Thyroid gland (tissue), 4 donors: ENCODE results near the gene IFNK.

Experiments used
- POLR2A ChIP-seq, 2 donors: fragments of 450-650 bp; IDR thresholded peaks; one replicate each; pipeline ENCODE4 v1.6.1; 2017; ENCODE audit warnings: antibody characterized with exemption in 2 of 2, mild to moderate bottlenecking in 2 of 2, moderate library complexity in 1 of 2
- TF ChIP-seq, protein P1 (sequence below), 6 experiments: fragments of 200-600 bp in 3 of 6; fragments of 450-650 bp in 3 of 6; sonication (generic) in 3 of 6; IDR thresholded peaks; one replicate each; pipeline ENCODE4 v1.5.1; 2016 to 2019; ENCODE audit warnings: antibody characterized with exemption in 6 of 6, mild to moderate bottlenecking in 2 of 6, inconsistent platforms in 1 of 6, moderate library complexity in 1 of 6

DNA sequence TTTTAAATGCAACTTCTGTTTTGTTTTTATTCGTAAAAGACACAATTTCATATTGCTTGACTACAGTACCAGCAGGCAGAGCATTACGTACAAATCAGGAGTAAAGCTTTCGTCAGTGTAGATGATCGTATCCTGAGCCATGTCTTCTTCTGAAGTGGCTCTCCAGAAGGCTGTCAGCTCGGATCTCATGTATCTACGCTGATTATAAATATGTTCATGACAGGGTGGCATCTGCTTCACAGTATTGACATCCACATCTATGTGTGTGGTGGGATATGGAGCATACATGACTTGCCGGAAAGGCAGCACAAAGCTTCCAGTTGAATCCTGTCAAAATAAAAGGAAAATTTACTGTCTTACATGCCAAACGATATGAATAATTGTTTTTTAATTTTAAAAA, 32.4 kb downstream of the IFNK start:
- TF ChIP-seq, protein P1, sequence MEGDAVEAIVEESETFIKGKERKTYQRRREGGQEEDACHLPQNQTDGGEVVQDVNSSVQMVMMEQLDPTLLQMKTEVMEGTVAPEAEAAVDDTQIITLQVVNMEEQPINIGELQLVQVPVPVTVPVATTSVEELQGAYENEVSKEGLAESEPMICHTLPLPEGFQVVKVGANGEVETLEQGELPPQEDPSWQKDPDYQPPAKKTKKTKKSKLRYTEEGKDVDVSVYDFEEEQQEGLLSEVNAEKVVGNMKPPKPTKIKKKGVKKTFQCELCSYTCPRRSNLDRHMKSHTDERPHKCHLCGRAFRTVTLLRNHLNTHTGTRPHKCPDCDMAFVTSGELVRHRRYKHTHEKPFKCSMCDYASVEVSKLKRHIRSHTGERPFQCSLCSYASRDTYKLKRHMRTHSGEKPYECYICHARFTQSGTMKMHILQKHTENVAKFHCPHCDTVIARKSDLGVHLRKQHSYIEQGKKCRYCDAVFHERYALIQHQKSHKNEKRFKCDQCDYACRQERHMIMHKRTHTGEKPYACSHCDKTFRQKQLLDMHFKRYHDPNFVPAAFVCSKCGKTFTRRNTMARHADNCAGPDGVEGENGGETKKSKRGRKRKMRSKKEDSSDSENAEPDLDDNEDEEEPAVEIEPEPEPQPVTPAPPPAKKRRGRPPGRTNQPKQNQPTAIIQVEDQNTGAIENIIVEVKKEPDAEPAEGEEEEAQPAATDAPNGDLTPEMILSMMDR (IDR thresholded peaks at IDR 0.05), result no peak
- TF ChIP-seq POLR2A (IDR thresholded peaks at IDR 0.05), result no peak
